HEK293 (cell line): ENCODE measurements around the gene ANKRD23.
A peak's percentile ranks its signal among the peaks of the same experiment; 100 is the strongest.

ENCODE experiments used
- BCL11B ChIP-seq: fragments of 450-650 bp; formaldehyde crosslinking; IDR thresholded peaks from 2 replicates; pipeline ENCODE4 v1.5.1; 2016; ENCODE audit warnings: low read depth, missing biosample characterization, missing genetic modification characterization
- GLIS1 ChIP-seq: fragments of 450-650 bp; formaldehyde crosslinking; IDR thresholded peaks from 2 replicates; pipeline ENCODE4 v1.5.1; 2016; ENCODE audit warnings: missing biosample characterization, missing genetic modification characterization
- GLIS2 ChIP-seq: fragments of 450-650 bp; formaldehyde crosslinking; IDR thresholded peaks from 2 replicates; pipeline ENCODE4 v1.5.1; 2016; ENCODE audit warnings: missing biosample characterization, missing genetic modification characterization
- KLF1 ChIP-seq: fragments of 450-650 bp; formaldehyde crosslinking; IDR thresholded peaks from 2 replicates; pipeline ENCODE4 v1.5.1; 2016; ENCODE audit warnings: missing biosample characterization, missing genetic modification characterization
- KLF7 ChIP-seq: fragments of 450-650 bp; formaldehyde crosslinking; IDR thresholded peaks from 2 replicates; pipeline ENCODE4 v1.5.1; 2016; ENCODE audit warnings: missing biosample characterization, missing genetic modification characterization, borderline replicate concordance
- KLF9 ChIP-seq: fragments of 450-650 bp; formaldehyde crosslinking; IDR thresholded peaks from 2 replicates; pipeline ENCODE4 v1.5.1; 2016; ENCODE audit warnings: missing biosample characterization, missing genetic modification characterization, low read depth
- PRDM1 ChIP-seq: fragments of 450-650 bp; formaldehyde crosslinking; IDR thresholded peaks from 2 replicates; pipeline ENCODE4; 2016; ENCODE audit warnings: missing biosample characterization, missing genetic modification characterization
- SP3 ChIP-seq: fragments of 450-650 bp; formaldehyde crosslinking; IDR thresholded peaks from 2 replicates; pipeline ENCODE4 v1.5.1; 2016; ENCODE audit warnings: missing biosample characterization, missing genetic modification characterization
- ZBTB21 ChIP-seq: fragments of 450-650 bp; formaldehyde crosslinking; IDR thresholded peaks from 2 replicates; pipeline ENCODE4 v1.5.1; 2017; ENCODE audit warnings: missing biosample characterization, missing genetic modification characterization
- ZBTB8A ChIP-seq: fragments of 450-650 bp; formaldehyde crosslinking; IDR thresholded peaks from 2 replicates; pipeline ENCODE4 v1.5.1; 2016; ENCODE audit warnings: missing biosample characterization, missing genetic modification characterization
- ZFP37 ChIP-seq: fragments of 450-650 bp; formaldehyde crosslinking; IDR thresholded peaks from 2 replicates; pipeline ENCODE4 v1.5.1; 2016; ENCODE audit warnings: missing biosample characterization, missing genetic modification characterization
- ZNF140 ChIP-seq: fragments of 450-650 bp; formaldehyde crosslinking; IDR thresholded peaks from 2 replicates; pipeline ENCODE4 v1.5.1; 2016; ENCODE audit warnings: missing biosample characterization, missing genetic modification characterization
- ZNF146 ChIP-seq: fragments of 450-650 bp; formaldehyde crosslinking; IDR thresholded peaks from 2 replicates; pipeline ENCODE4 v1.5.1; 2016; ENCODE audit warnings: missing biosample characterization, missing genetic modification characterization
- ZNF169 ChIP-seq: fragments of 450-650 bp; formaldehyde crosslinking; IDR thresholded peaks from 2 replicates; pipeline ENCODE4 v1.5.1; 2016; ENCODE audit warnings: missing biosample characterization, missing genetic modification characterization
- ZNF2 ChIP-seq: fragments of 450-650 bp; formaldehyde crosslinking; IDR thresholded peaks from 2 replicates; pipeline ENCODE4 v1.5.1; 2016; ENCODE audit warnings: missing biosample characterization, missing genetic modification characterization
- ZNF335 ChIP-seq: fragments of 450-650 bp; formaldehyde crosslinking; conservative IDR thresholded peaks from 2 replicates; pipeline ENCODE4 v1.5.1; 2016; ENCODE audit warnings: missing biosample characterization, missing genetic modification characterization
- ZNF426 ChIP-seq: fragments of 450-650 bp; formaldehyde crosslinking; IDR thresholded peaks from 2 replicates; pipeline ENCODE4 v1.5.1; 2017; ENCODE audit warnings: missing biosample characterization, missing genetic modification characterization, mild to moderate bottlenecking, inconsistent platforms, moderate library complexity
- ZNF530 ChIP-seq: fragments of 450-650 bp; formaldehyde crosslinking; IDR thresholded peaks from 2 replicates; pipeline ENCODE4 v1.5.1; 2016; ENCODE audit warnings: low read depth, missing biosample characterization, missing genetic modification characterization
- ZNF555 ChIP-seq: fragments of 450-650 bp; formaldehyde crosslinking; conservative IDR thresholded peaks from 2 replicates; pipeline ENCODE4 v1.5.1; 2017; ENCODE audit warnings: missing biosample characterization, mild to moderate bottlenecking, missing genetic modification characterization, inconsistent platforms
- ZNF596 ChIP-seq: fragments of 450-650 bp; IDR thresholded peaks from 2 replicates; pipeline ENCODE4 v1.5.0; 2018; ENCODE audit warnings: missing biosample characterization, mild to moderate bottlenecking, missing genetic modification characterization, moderate library complexity
- ZNF792 ChIP-seq: fragments of 450-650 bp; formaldehyde crosslinking; IDR thresholded peaks from 2 replicates; pipeline ENCODE4 v1.5.1; 2016; ENCODE audit warnings: missing biosample characterization, missing genetic modification characterization
- TF ChIP-seq, protein P1 (sequence below): fragments of 450-650 bp; formaldehyde crosslinking; IDR thresholded peaks from 2 replicates; pipeline ENCODE4 v1.5.1; 2016; ENCODE audit warnings: missing biosample characterization, missing genetic modification characterization
- TF ChIP-seq, protein P2 (sequence below): fragments of 450-650 bp; formaldehyde crosslinking; IDR thresholded peaks from 2 replicates; pipeline ENCODE4 v1.5.1; 2016; ENCODE audit warnings: missing biosample characterization, missing genetic modification characterization
- TF ChIP-seq, protein P3 (sequence below): fragments of 450-650 bp; formaldehyde crosslinking; IDR thresholded peaks from 2 replicates; pipeline ENCODE4 v1.5.1; 2016; ENCODE audit warnings: missing biosample characterization, missing genetic modification characterization, low read depth
- TF ChIP-seq, protein P4 (sequence below): sonication (generic); formaldehyde crosslinking; IDR thresholded peaks from 2 replicates; pipeline ENCODE4 v1.8.1; 2022; ENCODE audit warnings: mild to moderate bottlenecking, moderate library complexity, missing genetic modification reagents
- TF ChIP-seq, protein P5 (sequence below): fragments of 450-650 bp; formaldehyde crosslinking; IDR thresholded peaks from 2 replicates; pipeline ENCODE4 v1.5.1; 2017; ENCODE audit warnings: missing biosample characterization, missing genetic modification characterization
- TF ChIP-seq, protein P6 (sequence below): fragments of 450-650 bp; formaldehyde crosslinking; IDR thresholded peaks from 2 replicates; pipeline ENCODE4 v1.5.1; 2016; ENCODE audit warnings: missing biosample characterization, missing genetic modification characterization

ANKRD23 gene

DNA sequence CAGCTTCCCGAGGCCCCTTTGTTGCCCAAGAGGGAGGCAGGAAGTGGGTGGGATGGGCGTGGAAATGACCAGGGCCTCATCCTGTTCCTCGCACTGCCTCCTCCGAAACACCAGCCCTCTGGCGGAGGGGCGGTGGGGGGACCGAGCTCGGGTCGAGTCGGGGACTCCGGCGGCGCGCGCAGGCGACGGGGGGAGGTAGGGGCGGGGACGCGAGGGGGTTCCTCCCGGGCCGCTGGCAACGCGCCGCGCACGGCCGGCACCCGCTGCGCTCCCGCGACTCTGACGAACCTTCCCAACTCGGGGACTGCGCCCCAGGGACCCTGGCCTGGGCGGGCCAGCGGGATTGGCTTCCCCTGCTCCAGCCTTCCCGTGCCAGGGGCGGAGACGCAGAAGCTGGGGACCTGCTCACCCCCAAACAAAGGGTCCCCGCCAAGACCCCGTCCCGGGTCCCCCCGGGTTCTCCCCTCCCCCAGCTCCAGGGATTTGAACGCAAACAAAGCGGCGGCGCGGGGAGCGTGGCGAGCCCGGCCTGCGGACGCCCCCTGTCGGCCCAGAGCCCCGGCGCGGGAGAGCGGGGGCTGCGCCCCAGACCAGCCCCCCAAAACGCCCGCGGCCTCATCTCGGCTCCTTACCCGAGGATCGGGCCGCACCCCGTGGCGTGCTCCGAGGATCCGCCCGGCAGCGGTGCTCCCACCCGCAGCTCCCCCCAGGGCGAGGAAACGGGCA lies 24.9 kb upstream of the ANKRD23 start (continued):
- TF ChIP-seq ZFP37 (tag by site-specific recombination) (no peak), ZNF555 (tag by site-specific recombination) (no peak), PRDM1 (no peak), ZBTB21 (tag by site-specific recombination) (no peak), ZNF140 (tag by site-specific recombination) (no peak), GLIS1 (peak; percentile 16; the same call in 1 of the 2 replicates), KLF9 (tag by site-specific recombination) (peak; percentile 31), ZNF146 (tag by site-specific recombination) (no peak), ZNF335 (tag by site-specific recombination) (peak; percentile 52), KLF1 (tag by site-specific recombination) (no peak), SP3 (tag by site-specific recombination) (peak; percentile 67), GLIS2 (tag by site-specific recombination) (peak; percentile 42), BCL11B (no peak), ZNF426 (tag by site-specific recombination) (no peak), ZNF792 (tag by site-specific recombination) (no peak), ZBTB8A (tag by site-specific recombination) (peak; percentile 75; the same call in 1 of the 2 replicates), ZNF169 (tag by site-specific recombination) (no peak), ZNF596 (tag by site-specific recombination) (no peak), KLF7 (tag by site-specific recombination) (no peak), ZNF530 (tag by site-specific recombination) (no peak), ZNF2 (no peak)
- TF ChIP-seq, protein P1, sequence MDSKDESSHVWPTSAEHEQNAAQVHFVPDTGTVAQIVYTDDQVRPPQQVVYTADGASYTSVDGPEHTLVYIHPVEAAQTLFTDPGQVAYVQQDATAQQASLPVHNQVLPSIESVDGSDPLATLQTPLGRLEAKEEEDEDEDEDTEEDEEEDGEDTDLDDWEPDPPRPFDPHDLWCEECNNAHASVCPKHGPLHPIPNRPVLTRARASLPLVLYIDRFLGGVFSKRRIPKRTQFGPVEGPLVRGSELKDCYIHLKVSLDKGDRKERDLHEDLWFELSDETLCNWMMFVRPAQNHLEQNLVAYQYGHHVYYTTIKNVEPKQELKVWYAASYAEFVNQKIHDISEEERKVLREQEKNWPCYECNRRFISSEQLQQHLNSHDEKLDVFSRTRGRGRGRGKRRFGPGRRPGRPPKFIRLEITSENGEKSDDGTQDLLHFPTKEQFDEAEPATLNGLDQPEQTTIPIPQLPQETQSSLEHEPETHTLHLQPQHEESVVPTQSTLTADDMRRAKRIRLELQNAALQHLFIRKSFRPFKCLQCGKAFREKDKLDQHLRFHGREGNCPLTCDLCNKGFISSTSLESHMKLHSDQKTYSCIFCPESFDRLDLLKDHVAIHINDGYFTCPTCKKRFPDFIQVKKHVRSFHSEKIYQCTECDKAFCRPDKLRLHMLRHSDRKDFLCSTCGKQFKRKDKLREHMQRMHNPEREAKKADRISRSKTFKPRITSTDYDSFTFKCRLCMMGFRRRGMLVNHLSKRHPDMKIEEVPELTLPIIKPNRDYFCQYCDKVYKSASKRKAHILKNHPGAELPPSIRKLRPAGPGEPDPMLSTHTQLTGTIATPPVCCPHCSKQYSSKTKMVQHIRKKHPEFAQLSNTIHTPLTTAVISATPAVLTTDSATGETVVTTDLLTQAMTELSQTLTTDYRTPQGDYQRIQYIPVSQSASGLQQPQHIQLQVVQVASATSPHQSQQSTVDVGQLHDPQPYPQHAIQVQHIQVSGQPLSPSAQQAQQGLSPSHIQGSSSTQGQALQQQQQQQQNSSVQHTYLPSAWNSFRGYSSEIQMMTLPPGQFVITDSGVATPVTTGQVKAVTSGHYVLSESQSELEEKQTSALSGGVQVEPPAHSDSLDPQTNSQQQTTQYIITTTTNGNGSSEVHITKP (tag by site-specific recombination): no peak
- TF ChIP-seq, protein P2, sequence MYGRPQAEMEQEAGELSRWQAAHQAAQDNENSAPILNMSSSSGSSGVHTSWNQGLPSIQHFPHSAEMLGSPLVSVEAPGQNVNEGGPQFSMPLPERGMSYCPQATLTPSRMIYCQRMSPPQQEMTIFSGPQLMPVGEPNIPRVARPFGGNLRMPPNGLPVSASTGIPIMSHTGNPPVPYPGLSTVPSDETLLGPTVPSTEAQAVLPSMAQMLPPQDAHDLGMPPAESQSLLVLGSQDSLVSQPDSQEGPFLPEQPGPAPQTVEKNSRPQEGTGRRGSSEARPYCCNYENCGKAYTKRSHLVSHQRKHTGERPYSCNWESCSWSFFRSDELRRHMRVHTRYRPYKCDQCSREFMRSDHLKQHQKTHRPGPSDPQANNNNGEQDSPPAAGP (tag by site-specific recombination): peak; percentile 36; the same call in 1 of the 2 replicates
- TF ChIP-seq, protein P3, sequence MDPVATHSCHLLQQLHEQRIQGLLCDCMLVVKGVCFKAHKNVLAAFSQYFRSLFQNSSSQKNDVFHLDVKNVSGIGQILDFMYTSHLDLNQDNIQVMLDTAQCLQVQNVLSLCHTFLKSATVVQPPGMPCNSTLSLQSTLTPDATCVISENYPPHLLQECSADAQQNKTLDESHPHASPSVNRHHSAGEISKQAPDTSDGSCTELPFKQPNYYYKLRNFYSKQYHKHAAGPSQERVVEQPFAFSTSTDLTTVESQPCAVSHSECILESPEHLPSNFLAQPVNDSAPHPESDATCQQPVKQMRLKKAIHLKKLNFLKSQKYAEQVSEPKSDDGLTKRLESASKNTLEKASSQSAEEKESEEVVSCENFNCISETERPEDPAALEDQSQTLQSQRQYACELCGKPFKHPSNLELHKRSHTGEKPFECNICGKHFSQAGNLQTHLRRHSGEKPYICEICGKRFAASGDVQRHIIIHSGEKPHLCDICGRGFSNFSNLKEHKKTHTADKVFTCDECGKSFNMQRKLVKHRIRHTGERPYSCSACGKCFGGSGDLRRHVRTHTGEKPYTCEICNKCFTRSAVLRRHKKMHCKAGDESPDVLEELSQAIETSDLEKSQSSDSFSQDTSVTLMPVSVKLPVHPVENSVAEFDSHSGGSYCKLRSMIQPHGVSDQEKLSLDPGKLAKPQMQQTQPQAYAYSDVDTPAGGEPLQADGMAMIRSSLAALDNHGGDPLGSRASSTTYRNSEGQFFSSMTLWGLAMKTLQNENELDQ (tag by site-specific recombination): no peak
- TF ChIP-seq, protein P4, sequence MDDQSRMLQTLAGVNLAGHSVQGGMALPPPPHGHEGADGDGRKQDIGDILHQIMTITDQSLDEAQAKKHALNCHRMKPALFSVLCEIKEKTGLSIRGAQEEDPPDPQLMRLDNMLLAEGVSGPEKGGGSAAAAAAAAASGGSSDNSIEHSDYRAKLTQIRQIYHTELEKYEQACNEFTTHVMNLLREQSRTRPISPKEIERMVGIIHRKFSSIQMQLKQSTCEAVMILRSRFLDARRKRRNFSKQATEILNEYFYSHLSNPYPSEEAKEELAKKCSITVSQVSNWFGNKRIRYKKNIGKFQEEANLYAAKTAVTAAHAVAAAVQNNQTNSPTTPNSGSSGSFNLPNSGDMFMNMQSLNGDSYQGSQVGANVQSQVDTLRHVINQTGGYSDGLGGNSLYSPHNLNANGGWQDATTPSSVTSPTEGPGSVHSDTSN (CRISPR knock-in tag): no peak; the same call in 1 of the 2 replicates
- TF ChIP-seq, protein P5, sequence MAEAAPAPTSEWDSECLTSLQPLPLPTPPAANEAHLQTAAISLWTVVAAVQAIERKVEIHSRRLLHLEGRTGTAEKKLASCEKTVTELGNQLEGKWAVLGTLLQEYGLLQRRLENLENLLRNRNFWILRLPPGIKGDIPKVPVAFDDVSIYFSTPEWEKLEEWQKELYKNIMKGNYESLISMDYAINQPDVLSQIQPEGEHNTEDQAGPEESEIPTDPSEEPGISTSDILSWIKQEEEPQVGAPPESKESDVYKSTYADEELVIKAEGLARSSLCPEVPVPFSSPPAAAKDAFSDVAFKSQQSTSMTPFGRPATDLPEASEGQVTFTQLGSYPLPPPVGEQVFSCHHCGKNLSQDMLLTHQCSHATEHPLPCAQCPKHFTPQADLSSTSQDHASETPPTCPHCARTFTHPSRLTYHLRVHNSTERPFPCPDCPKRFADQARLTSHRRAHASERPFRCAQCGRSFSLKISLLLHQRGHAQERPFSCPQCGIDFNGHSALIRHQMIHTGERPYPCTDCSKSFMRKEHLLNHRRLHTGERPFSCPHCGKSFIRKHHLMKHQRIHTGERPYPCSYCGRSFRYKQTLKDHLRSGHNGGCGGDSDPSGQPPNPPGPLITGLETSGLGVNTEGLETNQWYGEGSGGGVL (tag by site-specific recombination): peak; percentile 93
- TF ChIP-seq, protein P6, sequence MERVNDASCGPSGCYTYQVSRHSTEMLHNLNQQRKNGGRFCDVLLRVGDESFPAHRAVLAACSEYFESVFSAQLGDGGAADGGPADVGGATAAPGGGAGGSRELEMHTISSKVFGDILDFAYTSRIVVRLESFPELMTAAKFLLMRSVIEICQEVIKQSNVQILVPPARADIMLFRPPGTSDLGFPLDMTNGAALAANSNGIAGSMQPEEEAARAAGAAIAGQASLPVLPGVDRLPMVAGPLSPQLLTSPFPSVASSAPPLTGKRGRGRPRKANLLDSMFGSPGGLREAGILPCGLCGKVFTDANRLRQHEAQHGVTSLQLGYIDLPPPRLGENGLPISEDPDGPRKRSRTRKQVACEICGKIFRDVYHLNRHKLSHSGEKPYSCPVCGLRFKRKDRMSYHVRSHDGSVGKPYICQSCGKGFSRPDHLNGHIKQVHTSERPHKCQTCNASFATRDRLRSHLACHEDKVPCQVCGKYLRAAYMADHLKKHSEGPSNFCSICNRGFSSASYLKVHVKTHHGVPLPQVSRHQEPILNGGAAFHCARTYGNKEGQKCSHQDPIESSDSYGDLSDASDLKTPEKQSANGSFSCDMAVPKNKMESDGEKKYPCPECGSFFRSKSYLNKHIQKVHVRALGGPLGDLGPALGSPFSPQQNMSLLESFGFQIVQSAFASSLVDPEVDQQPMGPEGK (tag by site-specific recombination): peak; percentile 67
